Esophagus (tissue), 2 donors: ENCODE measurements around the gene IGFBP1. TPM values are rescaled to one million over a fixed set of nuclear protein-coding genes. Genes with fewer than 3 reads are reported as not detected.
A peak's percentile ranks its signal among the peaks of the same experiment; 100 is the strongest.

Experiments
- H3K27ac ChIP-seq, 2 donors: one replicate each; pipeline ENCODE4 v1.5.1; 2013; ENCODE audit warnings: low read depth in 2 of 2, mild to moderate bottlenecking in 2 of 2, inconsistent platforms in 1 of 2, low read length in 1 of 2, moderate library complexity in 1 of 2
- H3K27me3 ChIP-seq, 2 donors: one replicate each; pipeline ENCODE4 v1.6.1; 2013; ENCODE audit warnings: low read length in 2 of 2, control low read depth in 1 of 2, mild to moderate bottlenecking in 1 of 2; ENCODE audit not compliant: insufficient read depth in 2 of 2, control insufficient read depth in 1 of 2
- H3K36me3 ChIP-seq, 2 donors: one replicate each; pipeline ENCODE4 v1.6.1; 2013; ENCODE audit warnings: low read length in 1 of 2; ENCODE audit not compliant: control insufficient read depth in 2 of 2, insufficient read depth in 2 of 2
- H3K4me1 ChIP-seq, 2 donors: one replicate each; pipeline ENCODE4 v1.6.1; 2013; ENCODE audit warnings: low read length in 1 of 2; ENCODE audit not compliant: control insufficient read depth in 2 of 2, insufficient read depth in 2 of 2
- H3K4me3 ChIP-seq, 2 donors: one replicate each; pipeline ENCODE4 v1.5.1; 2013; ENCODE audit warnings: low read length in 2 of 2, mild to moderate bottlenecking in 2 of 2, low read depth in 1 of 2, moderate library complexity in 1 of 2
- H3K9me3 ChIP-seq, 2 donors: one replicate each; pipeline ENCODE4 v1.6.1; 2013; ENCODE audit warnings: mild to moderate bottlenecking in 2 of 2, low read depth in 1 of 2, low read length in 1 of 2, moderate library complexity in 1 of 2; ENCODE audit not compliant: control insufficient read depth in 2 of 2, insufficient read depth in 1 of 2
- WGBS, 2 donors: extraction: QIAGEN DNeasy Blood & Tissue Kit; methylation state at CpG; one replicate each; pipeline ENCODE4 v1.1.7; 2013; 5-methylcytosine and 5-hydroxymethylcytosine counted together
- polyA plus RNA-seq, 2 donors: library from polyadenylated mRNA; stranded (reverse); fragments of 200-250 nt; gene quantifications; one replicate each; pipeline ENCODE4 v1.2.3, GENCODE V29; 2013
- donor health status: healthy with polysubstance abuse.
- donor health status: Bipolar disorder and iron deficiency.

IGFBP1 gene
- polyA plus RNA-seq, 2 donors = not detected

DNA sequence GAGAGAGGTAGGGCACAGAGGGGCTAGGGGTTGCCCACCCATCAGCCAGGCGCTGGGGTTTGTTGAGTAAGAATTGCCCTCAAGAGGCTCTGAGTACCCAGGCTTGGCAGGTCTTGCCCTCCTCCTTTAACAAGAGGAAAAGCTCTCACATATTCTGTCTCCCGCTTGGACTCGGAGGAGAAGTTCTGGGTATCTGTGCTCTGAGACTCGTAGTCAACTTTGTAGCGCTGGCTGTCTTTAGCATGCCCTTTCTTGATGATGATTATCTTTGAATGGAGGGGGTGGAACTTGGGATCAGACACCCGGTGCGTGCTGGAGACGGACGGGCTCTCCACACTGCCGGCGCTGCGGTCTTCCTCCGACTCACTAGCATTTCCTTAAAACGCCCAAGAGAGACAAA lies 28.8 kb downstream of the IGFBP1 start:
- no peak overlapping the region for H3K4me3 ChIP-seq
- H3K27ac ChIP-seq = no peak overlapping the region
- H3K9me3 ChIP-seq = no peaks in the 10 kb centered on the region
- no peaks in the 10 kb centered on the region for H3K36me3 ChIP-seq
- 72 to 79% methylated on average over 14 of the region's 14 CpGs for WGBS, 2 donors
- peaks cover 0 to 3% of the 10 kb centered on the region in 2 donors for H3K27me3 ChIP-seq
- H3K4me1 ChIP-seq = peaks cover 2 to 5% of the 10 kb centered on the region in 2 donors

- H3K36me3 ChIP-seq = no peaks in the 10 kb centered on the region
- H3K9me3 ChIP-seq = no peaks in the 10 kb centered on the region
- WGBS, 2 donors = 8 to 10% methylated on average over 15 of the region's 15 CpGs
- peaks cover 2 to 5% of the 10 kb centered on the region in 2 donors for H3K4me1 ChIP-seq
- no peak overlapping the region for H3K4me3 ChIP-seq
- H3K27ac ChIP-seq = no peak overlapping the region
- H3K27me3 ChIP-seq = peaks cover 0 to 3% of the 10 kb centered on the region in 2 donors
Observed at GRCh38 chr7:45917658-45918057, 29.4 kb downstream of the IGFBP1 start.

- H3K27ac ChIP-seq = no peak overlapping the region
Observed at GRCh38 chr7:45918556-45918955, 30.3 kb downstream of the IGFBP1 start.

GRCh38 chr7:45919231-45919784 lies 31.0 kb downstream of the IGFBP1 start:
- Histone ChIP-seq H3K9me3 (no peaks in the 10 kb centered on the region), H3K27ac (no peak overlapping the region), H3K36me3 (no peaks in the 10 kb centered on the region), H3K4me1 (peaks cover 2 to 5% of the 10 kb centered on the region in 2 donors), H3K4me3 (no peak overlapping the region), H3K27me3 (peaks cover 0 to 3% of the 10 kb centered on the region in 2 donors)
- WGBS, 2 donors = 25 to 32% methylated on average over 9 of the region's 9 CpGs

More at GRCh38 chr7:45918556-45918955, 30.3 kb downstream of the IGFBP1 start:
- no peaks in the 10 kb centered on the region for H3K9me3 ChIP-seq
- peaks cover 2 to 5% of the 10 kb centered on the region in 2 donors for H3K4me1 ChIP-seq
- H3K27me3 ChIP-seq = peaks cover 0 to 3% of the 10 kb centered on the region in 2 donors
- 72 to 81% methylated on average over 2 of the region's 2 CpGs for WGBS, 2 donors
- no peak overlapping the region for H3K4me3 ChIP-seq
- no peaks in the 10 kb centered on the region for H3K36me3 ChIP-seq

GRCh38 chr7:45919993-45920459 lies 31.7 kb downstream of the IGFBP1 start:
- peaks cover 2 to 5% of the 10 kb centered on the region in 2 donors for H3K4me1 ChIP-seq
- peaks cover 0 to 3% of the 10 kb centered on the region in 2 donors for H3K27me3 ChIP-seq

GRCh38 chr7:45920502-45921380 lies 32.5 kb downstream of the IGFBP1 start, which contains the start of gene IGFBP3:
TSS of gene IGFBP3 (minus strand) at chr7:45921272. CDS start at chr7:45921140, 132 bp downstream.
- Histone ChIP-seq H3K27ac (peak within 1 kb of the TSS in 1 of 2 donors; percentile 7), H3K27me3 (peaks cover 0 to 3% of the 10 kb centered on the region in 2 donors), H3K4me1 (peaks cover 2 to 5% of the 10 kb centered on the region in 2 donors), H3K36me3 (no peaks in the 10 kb centered on the region), H3K4me3 (peak within 1 kb of the TSS; percentile 48 to 51), H3K9me3 (no peaks in the 10 kb centered on the region)
- WGBS, 2 donors = 1 to 2% methylated on average over 101 to 111 of the region's 111 CpGs

More at GRCh38 chr7:45919993-45920459, 31.7 kb downstream of the IGFBP1 start:
- H3K36me3 ChIP-seq = no peaks in the 10 kb centered on the region
- 6 to 10% methylated on average over 19 of the region's 19 CpGs for WGBS, 2 donors
- no peak overlapping the region for H3K27ac ChIP-seq
- H3K9me3 ChIP-seq = no peaks in the 10 kb centered on the region
- peak overlapping the region; percentile 48 to 51 for H3K4me3 ChIP-seq

- Histone ChIP-seq H3K9me3 (no peaks in the 10 kb centered on the region), H3K4me1 (peaks cover 2 to 5% of the 10 kb centered on the region in 2 donors), H3K36me3 (no peaks in the 10 kb centered on the region), H3K27me3 (peaks cover 0 to 3% of the 10 kb centered on the region in 2 donors), H3K4me3 (peak overlapping the region; percentile 48 to 51), H3K27ac (peak overlapping the region in 1 of 2 donors; percentile 7)
- 4 to 6% methylated on average over 31 of the region's 31 CpGs for WGBS, 2 donors
Observed at GRCh38 chr7:45921381-45921698, 33.1 kb downstream of the IGFBP1 start.

DNA sequence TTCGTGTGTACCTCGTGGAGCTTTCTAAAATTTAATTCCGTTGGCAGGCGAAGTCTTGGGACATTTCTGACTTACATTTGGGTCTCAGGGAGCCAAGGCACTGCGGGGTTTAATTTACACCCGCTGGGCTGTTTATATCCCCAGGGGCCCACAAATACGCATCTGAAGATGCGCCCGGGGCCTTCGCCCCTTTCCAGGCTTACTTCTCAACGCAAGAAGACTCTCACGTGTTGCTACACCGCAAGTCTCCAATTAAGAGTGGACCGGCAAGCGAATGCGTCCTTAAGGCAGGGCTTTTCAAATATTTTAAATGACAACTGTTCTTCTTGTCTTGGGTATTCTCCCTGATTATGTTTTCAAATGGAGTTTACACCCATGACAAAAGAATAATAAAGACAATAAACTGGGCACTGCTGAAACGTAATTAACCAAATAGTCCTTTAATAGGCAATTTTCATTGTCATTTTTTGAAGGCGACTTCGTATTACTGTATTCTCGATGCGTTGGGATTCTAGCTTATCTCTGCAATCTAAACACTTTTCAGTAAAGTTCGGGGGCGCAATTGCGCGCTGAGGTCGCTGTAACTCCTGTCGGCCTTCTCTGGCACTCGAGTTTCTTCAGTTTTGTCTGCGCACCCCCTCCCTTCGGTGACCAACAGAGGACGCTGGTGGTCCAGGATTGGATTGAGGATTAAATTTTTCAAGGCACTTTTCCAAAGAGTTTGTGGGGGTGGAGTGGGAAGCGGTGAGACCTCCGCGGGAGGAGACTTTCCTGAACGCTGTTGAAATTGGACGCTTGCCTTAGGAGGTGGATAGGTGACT lies 33.6 kb downstream of the IGFBP1 start:
- no peaks in the 10 kb centered on the region for H3K36me3 ChIP-seq
- peak overlapping the region in 1 of 2 donors; percentile 7 for H3K27ac ChIP-seq
- H3K27me3 ChIP-seq = peaks cover 0 to 3% of the 10 kb centered on the region in 2 donors
- H3K4me1 ChIP-seq = peaks cover 2 to 5% of the 10 kb centered on the region in 2 donors
- no peaks in the 10 kb centered on the region for H3K9me3 ChIP-seq
- H3K4me3 ChIP-seq = peak overlapping the region in 1 of 2 donors; percentile 48
- WGBS, 2 donors = 7% methylated on average over 36 of the region's 36 CpGs

DNA sequence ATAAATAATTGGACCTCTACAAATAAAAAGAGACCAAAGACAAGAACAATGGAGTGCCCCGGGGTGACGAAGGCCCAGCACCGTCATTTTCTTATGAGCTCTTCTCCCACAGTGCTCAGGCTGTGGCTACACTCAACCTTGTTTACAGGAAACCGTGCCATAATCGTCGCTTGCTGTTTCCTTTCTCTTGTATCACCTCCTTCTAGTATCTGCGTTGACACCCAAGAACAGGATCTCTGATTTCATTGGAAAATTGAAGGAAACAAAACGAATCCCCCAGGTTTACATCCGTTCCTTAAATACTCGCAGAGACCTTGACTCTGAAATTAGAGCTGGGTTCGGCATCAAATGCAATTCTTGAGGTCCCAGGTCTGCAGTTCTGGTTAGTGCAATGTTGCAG lies 34.5 kb downstream of the IGFBP1 start:
- Histone ChIP-seq H3K27ac (no peak overlapping the region), H3K36me3 (no peaks in the 10 kb centered on the region), H3K9me3 (no peaks in the 10 kb centered on the region), H3K4me3 (peak overlapping the region; percentile 0 to 19), H3K27me3 (peaks cover 0 to 3% of the 10 kb centered on the region in 2 donors), H3K4me1 (peaks cover 2 to 5% of the 10 kb centered on the region in 2 donors)
- 4 to 7% methylated on average over 11 of the region's 11 CpGs for WGBS, 2 donors
